Brain pericyte (primary cell): Measurements from ENCODE around the gene HMGA1.
"Not testable (repeated sequence)": the region's sequence is repeated elsewhere in the genome, so short reads cannot be mapped to it uniquely, and the experiment has no call there.

Experiments used
- DNase-seq: peaks from one replicate; pipeline ENCODE4 v3.0.0-alpha.2; 2012; ENCODE audit warnings: low read depth, low spot score

The HMGA1 gene

DNA sequence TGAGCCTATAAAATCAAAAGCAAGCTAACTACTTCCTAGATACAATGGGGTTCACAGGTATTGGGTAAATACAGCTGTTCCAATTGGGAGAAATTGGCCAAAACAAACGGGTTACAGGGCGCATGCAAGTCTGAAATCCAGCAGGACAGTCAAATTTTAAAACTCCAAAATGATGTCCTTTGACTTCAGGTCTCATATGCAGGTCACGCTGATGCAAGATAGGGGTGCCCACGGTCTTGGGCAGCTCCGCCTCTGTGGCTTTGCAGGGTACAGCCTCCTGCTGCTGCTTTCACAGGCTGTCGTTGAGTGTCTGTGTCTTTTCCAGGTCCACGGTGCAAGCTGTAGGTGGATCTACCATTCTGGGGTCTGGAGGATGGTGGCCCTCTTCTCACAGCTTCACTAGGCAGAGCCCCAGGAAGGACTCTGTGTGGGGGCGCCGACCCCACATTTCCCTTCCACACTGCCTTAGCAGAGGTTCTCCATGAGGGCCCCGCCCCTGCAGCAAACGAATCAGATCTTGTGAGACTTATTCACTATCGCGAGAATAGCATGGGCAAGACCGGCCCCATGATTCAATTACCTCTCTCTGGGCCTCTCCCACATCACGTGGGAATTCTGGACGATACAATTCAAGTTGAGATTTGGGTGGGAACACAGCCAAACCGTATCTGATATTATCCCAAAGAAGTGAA, 24.0 kb downstream of the HMGA1 start:
- DNase-seq: no peak

DNA sequence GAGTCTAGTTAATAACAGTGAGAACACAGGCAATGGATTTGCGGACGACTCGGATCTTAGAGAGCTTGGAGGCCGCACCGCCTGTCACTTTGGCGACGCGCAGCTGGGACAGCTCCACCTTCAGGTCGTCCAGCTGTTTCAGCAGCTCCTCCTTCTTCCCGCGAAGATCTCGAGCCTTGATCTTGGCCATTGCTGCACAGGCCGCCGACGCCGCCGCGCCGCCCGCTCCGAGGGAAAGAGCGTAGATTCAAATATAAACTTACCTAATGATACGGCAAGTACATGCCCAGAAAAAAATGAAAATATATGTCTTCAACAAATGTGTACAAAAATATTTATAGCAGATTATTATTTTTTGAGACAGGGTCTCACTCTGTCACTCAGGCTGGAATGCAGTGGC, 26.8 kb downstream of the HMGA1 start:
- DNase-seq: not testable (repeated sequence)

DNA sequence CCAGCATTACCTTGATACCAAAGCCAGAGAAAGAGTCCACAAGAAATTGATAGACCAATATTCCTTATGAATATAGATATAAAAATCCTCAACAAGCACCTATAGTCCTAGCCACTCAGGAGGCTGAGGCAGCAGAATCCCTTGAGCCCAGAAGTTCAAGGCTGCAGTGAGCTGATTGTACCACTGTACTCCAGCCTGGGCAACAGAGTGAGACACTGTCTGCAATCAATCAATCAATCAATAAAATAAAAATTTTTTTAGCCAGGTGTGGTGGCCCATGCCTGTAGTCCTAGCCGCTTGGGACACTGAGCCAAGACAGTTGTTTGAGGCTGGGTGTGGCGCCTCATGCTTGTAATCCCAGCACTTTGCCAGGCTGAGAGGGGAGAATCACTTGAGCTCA, 31.1 kb downstream of the HMGA1 start:
- no peak for DNase-seq

DNA sequence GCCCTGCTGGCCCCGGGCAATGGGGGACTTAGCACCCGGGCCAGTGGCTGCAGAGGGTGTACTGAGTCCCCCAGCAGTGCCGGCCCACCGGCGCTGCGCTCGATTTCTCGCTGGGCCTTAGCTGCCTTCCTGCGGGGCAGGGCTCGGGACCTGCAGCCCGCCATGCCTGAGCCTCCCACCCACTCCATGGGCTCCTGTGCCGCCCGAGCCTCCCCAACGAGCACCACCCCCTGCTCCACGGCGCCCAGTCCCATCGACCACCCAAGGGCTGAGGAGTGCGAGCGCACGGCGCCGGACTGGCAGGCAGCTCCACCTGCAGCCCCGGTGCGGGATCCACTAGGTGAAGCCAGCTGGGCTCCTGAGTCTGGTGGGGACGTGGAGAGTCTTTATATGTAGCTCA, 32.5 kb downstream of the HMGA1 start:
- DNase-seq: not testable (repeated sequence)

DNA sequence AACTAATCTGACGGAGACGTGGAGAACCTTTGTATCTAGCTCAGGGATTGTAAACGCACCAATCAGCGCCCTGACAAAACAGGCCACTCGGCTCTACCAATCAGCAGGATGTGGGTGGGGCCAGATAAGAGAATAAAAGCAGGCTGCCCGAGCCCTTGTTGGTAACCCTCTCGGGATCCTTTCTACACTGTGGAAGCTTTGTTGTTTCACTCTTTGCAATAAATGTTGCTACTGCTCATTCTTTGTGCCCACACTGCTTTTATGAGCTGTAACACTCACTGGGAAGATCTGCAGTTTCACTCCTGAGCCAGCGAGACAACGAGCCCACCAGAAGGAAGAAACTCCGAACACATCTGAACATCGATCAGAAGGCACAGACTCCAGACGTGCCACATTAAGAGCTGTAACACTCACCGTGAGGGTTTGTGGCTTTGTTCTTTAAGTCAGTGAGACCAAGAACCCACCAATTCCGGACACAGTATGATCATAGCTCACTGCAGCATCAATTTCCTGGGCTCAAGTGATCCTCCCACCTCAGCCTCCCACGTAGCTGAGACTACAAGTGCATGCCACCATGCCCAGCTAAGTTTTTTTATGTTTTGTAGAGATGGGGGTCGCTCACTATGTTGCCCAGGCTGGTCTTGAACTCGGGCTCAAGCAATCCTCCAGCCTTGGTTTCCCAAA, 33.1 kb downstream of the HMGA1 start:
- DNase-seq: not testable (repeated sequence)

DNA sequence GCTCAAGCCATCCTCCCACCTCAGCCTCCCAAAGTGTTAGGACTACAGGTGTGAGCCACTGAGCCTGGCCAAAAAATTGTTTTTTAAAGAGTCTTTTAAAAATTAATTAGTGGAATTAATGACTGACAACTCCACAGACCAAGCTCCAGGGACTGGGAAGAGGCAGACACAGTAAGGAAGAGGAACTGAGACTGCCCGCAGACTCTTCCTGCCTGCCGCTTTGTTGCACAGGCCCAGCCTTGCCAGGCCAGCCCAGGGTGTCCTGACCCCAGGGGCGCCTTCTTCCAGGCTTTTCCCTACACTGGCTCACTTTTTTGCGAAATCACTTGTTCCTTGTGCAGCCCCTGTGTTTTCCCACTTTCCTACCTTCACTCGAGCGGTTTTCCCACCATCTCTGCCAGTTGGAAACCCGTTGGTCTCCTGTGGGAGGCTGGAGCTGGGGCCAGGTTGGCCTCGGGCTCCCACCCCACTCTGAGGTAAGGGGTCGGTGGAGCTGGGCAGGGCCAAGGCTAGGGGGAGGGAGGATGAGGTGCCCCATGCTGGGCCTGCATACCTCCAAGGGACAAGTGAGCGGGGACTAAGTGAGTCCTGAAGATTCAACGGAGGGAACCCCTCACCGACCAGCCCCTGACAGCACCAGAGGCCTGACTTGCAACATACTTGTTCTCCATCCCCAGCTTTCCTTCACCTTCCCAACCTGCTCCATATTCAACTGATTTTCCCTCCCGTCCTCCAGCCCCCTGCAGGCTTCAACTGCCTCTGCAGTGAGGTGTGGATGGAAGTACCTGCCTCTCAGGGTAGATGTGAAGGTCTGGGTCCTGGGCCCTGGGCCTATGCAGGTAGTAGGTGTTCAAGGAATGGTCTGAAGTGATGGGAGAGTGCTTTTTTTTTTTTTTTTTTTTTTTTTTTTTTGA, 35.6 kb downstream of the HMGA1 start:
- DNase-seq: no peak

DNA sequence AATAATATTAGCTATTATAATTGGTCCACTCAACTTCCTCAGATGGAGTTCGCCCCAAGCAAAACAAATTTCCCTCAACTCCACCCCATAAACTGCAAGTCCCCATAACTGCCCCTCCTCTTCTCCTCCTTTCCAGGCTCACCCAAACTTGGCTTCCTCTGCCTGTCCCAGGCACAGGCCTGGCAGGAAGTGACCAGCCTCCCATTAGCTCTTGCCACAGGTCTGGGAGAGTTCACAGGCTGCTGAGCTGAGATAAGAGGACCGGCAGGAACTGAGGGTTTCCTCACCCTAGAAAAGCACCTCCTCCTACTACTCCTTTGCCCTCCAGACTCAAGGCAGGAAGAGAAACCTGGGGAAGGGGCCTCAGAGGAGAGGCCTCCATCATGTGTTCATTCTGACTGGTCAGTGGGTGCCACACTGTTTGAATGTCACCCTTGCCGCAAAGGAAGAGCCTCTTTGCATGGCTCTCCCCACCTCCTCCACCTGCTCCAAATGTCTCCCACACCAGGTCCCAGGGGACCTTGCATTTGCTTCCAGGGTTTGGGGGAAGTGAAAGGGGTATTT, 36.7 kb downstream of the HMGA1 start:
- DNase-seq: no peak

DNA sequence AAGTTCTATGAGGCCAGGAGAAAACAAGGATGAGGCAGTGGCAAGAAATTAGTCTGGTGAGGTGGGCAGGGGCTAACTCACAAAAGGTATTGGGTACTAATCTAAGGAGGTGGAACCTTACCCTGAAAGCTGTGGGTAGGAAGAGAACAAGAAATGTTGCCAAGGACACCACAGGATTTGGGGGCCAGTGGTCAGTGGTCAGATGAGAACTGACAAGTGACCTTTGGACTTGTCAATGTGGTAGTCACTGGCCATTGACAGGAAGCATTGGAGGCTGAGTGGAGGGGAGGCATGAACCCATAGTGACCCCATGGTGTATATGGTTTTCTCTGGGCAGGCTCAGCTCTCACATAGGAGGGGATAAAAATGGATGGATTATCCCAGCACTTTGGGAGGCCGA, 37.5 kb downstream of the HMGA1 start:
- no peak for DNase-seq

DNA sequence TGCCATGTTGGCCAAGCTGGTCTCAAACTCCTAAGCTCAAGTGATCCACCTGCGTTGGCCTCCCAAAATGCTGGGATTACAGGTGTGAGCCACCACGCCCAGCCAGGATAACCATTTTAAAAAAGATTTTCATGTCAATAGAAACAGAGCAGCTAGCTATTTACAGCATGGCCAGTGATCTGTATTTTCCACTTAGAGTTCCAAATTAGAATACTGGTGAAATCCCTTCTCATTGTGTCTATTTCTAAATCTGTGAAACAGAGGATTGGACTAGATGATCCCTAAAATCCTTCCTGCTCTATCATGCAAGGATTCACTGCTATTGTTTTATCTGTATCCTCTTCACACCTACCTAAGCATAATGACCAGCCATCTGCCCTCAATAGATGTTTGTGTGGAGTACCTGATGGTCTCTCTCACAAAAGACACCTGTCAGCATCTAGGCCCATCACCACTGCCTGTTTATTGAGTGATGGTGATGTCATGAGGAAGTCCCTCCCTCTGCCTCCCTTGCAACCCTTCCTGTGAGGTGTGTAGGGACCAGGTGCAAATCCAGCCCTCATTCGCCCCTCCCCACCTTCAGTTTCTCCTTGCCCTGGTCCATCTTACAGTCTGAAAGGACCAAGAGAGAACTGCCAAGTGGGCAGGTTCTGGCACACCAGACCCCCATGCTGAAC, 38.6 kb downstream of the HMGA1 start:
- DNase-seq: no peak

DNA sequence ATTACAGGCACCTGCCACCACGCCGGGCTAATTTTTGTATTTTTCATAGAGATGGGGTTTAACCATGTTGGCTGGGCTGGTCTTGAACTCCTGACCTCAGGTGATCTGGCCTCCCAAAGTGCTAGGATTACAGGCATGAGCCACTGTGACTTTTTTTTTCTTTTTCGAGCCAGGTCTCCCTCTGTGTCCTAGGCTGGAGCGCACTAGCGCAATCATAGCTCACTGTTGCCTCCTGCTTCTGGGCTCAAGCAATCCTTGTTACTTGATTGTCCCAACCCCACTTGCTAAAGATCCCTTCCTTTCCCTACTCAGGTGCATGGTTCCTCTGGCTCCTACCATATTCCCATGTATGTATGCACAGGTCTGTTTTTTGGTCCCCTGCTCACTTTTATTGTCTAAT, 39.5 kb downstream of the HMGA1 start:
- no peak for DNase-seq

DNA sequence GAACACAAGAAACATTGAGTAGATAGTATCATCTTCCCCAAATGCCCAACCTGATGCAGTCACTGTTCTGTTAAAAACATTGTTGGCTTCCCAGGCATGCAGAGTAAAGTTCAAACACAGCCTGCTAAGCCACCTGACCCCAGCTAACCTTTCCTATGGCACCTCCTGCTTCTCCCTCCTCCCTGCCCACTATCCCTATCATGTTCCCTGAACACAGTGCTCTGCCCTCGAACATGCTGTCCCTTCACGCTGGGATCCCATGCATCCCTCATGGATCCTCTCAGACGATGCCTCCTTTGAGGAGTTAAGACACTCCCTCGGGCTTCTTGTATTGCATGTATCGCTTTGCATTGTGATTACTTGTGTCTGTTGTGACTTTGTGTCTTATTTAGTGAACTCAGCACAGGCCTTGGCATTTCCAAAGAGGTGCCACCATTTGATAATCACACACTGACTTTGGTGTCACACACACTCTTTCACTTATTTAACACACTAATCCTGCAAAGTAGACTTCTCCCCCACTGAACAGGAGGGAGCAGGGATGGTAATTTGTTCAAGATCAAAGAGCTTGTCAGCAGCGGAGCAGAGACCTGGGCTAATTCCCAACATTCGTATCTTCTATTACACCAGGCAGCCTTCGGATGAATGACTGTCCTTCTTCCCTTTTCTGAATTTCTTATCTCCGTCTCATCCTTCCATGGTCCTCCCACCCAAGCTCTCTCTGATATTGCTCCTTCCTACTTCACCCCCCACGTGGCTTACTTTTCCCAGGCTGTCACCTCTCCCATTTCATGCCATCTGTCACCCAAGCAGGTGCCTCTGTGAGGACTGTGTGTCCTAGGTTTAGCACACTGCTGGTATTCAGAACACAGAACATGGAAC, 40.4 kb downstream of the HMGA1 start:
- DNase-seq: no peak

DNA sequence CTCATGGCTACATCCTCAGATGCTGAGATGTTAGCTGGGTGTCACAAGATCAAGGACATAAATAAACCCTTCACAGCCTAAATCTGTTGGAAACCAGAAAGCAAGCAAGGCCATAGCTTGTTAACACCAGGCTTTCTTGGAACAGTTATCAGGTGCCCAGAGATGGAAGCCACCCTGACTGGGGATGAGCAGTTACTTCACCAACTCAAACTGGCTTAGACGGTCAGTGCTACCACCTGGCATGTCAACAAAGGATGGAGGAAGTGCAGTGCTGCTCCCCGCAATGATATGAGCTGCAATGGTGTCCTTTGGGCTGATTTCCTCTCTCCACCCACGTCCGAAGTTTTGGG, 41.1 kb downstream of the HMGA1 start:
- no peak for DNase-seq

DNA sequence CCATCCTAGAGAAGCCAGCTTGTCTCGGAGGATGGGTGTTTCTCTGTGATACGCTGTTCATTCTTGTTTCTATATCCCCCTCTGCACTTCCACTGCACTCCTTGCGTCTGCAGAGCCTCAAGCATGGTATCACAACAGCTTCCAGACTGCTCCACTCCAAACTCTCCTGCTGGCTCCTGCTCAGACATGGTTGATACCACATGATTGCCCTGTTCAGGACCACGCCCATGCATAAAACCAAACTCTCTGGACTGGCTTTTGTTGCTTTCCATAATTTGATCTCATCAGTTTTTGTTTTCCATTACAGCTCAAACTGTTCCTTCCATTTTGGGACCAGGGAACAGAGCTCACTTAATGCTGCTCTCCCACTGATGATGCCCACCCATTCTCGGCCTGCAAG, 42.2 kb downstream of the HMGA1 start:
- DNase-seq: no peak

DNA sequence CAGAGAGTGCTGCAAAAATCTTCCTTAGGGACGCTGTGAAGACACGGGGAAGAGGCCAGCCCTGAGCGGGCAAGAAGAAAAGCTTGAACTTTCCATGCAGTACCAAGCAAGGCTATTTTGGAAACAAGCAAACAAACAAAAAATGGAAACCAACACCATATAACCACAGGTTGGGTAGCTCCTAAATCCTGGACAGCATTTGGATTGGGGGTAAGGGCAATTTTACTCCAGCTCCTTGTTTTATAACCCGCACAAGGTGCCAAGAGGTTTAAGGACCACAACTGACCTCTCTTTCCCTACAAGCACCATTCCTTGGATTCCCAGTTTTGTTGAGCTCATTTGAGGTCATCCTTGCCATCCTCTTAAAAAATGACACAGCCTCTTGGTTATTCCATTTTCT, 43.5 kb downstream of the HMGA1 start:
- DNase-seq: no peak

DNA sequence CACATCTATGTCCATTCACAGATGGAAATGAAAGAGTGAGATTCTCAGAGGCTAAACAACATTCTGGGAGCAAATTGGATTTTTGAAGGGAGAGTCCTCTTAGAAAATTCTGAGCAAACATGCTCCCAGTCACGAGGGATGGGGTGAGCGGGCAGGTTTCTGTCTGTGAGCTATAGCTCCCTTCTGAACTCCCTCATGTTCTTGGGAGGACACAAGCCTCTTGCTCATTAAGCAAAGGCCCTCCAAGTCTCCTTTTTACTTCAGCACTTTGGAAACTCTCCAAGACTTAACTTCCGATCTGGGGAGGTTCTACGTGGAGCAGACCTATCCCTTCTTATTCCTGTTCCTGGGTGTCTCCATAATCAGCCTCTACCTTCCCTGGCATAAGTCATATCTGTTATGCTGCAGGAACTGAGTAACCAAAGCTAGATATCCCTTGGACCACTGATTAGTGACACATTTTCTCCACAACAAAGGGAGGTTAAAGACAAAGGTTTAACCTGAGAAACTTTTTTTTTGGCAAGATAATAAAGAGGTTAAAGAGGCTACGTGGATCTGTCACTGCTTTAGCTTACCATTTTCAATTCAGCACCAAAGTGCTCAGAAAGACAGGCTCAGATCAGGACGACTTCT, 45.1 kb downstream of the HMGA1 start:
- DNase-seq: no peak

DNA sequence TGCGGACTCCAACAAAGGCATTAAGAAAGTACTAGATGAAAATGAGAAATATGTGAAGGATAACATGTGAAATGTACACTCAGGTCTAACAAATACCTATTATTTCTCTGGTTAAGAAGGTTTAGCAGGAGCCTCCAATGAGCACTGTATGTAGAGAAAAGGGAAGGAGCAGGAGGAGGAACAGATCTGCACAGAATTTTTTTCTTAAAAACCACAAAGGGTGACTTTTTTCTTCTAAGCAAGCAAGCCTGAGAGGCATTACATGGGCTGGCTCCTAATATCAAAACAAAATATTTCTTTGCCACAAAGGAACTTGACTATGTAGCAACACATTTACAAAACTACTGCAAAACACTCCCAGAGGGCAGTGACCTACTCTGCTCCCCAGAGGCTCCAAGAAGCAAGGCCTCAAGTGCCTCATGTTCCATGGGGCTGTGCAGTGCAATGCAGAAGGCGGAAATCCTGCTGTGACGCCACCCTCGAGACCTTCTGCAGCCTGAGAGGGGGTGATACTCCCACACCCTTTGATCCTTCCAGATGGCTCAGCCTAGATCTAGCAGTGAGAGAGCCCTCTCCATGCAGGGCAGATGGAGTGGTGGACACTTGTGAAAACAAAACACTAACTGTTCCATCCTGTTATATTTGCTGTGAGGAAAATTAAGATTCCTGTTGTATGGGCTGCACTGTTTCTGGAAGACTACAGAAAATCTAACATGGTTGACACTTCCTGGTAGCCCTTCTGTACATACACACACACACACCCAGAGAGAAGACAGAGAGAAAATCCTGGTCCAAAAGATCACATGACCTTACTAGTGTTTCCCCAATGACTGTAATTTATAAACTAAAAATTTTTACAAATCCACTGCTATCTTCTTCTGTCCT, 48.1 kb downstream of the HMGA1 start:
- DNase-seq: peak; percentile 99

DNA sequence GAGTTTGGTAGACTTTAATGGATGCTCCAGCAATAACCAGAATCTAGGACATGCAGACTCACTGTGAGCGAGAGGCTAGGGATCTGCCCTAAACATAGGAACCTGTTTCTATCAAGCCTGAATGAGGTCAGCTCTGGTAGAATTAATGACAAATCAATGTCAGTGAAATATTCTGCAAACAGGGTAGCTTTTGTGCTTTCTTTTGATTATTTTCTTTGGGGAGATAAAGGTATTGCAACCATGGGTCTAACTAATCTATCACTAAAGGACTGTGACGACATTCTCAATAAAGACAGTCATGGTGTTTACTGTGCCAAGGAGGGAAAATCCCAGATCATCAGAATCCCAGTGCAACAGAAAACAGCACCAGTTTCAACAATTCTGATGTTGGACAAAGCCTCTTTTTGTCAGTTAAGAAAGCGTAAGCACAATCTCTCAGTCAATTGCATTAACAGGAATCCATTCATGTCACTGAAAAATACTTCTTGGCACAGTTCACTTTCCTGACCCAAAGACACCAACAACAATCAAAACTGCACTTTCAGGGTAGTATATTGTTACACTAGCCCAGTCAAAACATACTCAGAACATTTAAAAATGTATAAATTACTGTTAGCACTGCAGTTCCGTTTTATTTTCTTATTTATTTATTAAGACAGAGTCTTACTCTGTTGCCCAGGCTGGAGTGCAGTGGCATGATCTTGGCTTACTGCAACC, 48.9 kb downstream of the HMGA1 start:
- DNase-seq: no peak

DNA sequence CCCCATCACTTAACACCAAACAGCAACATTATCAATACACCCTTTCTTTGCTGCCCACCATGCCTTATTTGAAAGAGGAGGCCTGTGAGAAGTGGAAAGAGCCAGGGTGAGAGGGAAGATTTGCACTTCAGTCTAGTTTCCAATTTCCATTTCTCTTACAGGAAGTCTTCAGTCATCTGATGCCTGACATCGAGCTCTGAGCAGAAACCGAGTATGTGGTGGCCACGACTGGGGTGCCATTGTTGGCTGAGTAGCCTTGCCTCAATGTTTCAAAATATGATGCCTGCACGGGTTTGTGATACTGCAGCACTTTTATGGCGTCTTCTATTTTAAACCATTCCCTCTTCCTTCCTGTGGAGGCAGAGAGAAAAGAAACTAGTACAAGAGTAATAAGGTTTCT, 51.9 kb downstream of the HMGA1 start:
- DNase-seq: no peak

DNA sequence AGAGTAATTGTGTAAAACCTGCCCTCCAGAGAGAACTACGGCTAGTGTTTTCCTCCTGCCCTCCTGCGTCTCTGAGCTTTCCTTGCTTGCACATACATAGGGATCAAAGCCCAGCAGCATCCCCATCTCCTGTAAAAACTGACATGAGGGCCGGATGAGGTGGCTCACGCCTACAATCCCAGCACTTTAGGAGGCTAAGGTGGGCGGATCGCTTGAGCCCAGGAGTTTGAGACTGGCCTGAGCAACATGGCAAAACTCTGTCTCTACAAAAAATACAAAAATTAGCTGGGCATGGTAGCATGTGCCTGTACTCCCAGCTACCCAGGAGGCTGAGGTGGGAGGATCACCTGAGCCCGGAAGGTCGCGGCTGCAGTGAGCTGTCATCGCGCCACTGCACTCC, 52.5 kb downstream of the HMGA1 start:
- no peak for DNase-seq
